ENCODE results near the gene APOBEC3B. TPM values are rescaled to one million over a fixed set of nuclear protein-coding genes. Genes with fewer than 3 reads are reported as not detected.
"Not testable (repeated sequence)": the region's sequence is repeated elsewhere in the genome, so short reads cannot be mapped to it uniquely, and the experiment has no call there.

APOBEC3B gene
- total RNA-seq, 1 donor from 2014 or later: not detected

DNA sequence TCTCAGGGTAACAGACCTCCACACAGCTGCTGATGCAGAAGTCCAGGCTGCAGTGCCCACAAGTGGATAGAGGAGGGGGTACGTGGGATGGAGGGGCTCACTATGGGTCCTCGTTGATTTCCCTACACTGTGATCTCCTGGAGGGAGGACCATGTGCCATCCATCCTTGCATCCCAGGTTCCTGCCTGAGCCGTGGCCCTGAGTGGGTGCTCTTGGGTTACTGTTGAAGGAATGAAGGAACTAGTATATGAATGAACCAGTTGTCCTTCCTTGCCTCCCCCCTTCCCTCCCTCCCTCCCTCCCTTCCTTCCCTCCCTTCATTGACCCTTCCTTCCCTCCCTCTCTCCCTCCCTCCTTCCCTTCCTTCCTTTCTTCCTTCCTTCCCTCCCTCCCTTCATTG lies 15.4 kb downstream of the APOBEC3B start:
- DNase-seq: no peak

DNA sequence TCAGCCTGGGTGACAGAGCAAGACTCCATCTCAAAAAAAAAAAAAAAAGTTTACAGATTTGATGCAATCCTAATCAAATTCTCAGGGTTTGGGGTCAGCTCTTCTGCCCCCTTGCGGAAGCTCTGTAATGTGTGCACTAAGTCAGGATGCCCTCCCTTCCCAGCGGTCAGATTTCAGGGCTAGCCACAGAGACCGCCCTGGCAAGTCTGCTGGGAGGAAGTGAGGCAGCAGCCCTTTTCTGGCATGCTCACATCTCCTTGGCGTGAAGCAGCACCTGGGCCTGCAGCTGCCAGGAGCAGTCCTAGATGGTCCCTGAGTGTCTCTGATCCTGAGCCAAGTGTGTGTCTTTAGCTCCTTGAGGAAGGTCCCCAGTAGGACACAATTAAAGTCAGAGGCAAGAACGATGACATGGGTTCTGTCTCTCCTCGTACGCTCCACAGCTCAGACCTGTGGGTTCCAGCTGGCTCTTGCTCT lies 21.1 kb downstream of the APOBEC3B start:
- DNase-seq: no peak

- DNase-seq: no peak
Measured at GRCh38 chr22:39007177-39007576, 25.0 kb downstream of the APOBEC3B start.

DNA sequence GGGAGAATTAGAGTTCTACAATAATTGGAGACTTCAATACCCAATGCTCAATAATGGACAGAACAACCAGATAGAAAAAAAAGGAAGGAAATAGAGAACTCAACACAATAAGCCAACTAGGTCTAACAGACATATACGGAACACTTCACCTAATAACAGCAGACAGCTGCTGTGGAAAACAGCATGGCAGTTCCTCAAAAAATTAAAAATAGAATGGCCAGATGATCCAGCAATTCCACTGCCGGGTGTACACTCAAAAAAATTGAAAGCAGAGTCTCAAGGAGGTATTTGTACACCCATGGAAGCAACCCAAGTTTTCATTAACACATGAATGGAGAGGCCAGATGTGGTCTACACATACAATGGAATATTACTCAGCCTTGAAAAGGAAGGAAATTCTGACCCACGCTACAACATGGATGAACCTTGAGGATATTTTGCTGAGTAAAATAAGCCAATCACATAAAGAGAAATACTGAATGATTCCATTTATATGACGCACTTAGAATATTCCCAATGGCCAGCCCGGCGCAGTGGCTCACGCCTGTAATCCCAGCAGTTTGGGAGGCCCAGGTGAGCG lies 26.2 kb downstream of the APOBEC3B start:
- not testable (repeated sequence) for DNase-seq

GRCh38 chr22:39010946-39011345 lies 28.8 kb downstream of the APOBEC3B start:
- DNase-seq: no peak

DNA sequence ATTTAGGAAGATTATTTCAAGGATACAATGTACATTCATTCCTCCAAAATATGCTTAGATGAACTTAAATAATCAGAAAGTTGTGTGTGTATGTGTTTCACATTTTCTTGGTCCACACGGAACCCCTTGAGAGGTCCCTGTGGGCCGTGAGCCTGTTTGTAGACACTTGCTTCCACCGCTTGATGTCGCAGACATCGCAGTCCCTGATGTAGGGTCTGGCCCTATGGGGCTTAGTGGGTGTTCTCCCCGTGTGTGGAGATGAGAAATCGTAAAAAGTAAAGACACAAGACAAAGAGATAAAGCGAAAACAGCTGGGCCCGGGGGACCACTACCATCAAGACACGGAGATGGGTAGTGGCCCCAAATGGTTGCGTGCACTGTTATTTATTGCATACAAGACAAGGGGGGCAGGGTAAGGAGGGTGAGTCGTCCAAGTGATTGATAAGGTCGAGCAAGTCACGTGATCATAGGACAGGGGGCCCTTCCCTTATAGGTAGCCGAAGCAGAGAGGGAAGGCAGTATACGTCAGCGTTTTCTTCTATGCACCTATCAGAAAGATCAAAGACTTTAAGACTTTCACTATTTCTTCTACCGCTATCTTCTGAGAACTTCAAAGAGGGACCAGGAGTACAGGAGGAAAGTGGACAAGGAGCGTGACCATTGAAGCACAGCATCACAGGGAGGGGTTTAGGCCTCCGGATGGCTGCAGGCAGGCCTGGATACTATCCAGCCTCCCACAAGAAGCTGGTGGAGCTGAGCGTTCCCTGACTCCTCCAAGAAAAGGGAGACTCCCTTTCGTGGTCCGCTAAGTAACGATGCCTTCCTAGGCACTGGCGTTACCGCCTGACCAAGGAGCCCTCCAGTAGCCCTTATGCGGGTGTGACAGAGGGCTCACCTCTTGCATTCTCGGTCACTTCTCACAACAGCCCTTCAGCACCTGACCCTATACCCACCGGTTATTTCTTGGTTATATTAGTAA lies 30.7 kb downstream of the APOBEC3B start:
- DNase-seq: no peak

DNA sequence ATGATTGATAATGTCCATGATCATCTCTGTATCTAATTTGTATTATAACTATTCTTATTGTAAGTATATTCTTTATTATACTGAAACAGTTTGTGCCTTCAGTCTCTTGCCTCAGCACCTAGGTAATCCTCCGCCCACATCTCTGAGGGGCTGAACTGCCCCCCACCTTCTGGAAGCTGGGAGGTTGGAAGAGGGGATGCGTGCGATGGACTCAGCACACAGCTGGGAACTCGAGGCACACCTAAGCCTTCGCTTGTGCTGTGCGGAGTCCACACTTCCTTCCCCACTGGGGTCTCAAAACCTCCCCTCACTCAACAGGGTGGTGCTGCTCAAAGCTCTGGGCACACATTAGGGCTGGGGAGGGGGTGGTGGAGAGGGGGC lies 31.4 kb downstream of the APOBEC3B start:
- not testable (repeated sequence) for DNase-seq

DNA sequence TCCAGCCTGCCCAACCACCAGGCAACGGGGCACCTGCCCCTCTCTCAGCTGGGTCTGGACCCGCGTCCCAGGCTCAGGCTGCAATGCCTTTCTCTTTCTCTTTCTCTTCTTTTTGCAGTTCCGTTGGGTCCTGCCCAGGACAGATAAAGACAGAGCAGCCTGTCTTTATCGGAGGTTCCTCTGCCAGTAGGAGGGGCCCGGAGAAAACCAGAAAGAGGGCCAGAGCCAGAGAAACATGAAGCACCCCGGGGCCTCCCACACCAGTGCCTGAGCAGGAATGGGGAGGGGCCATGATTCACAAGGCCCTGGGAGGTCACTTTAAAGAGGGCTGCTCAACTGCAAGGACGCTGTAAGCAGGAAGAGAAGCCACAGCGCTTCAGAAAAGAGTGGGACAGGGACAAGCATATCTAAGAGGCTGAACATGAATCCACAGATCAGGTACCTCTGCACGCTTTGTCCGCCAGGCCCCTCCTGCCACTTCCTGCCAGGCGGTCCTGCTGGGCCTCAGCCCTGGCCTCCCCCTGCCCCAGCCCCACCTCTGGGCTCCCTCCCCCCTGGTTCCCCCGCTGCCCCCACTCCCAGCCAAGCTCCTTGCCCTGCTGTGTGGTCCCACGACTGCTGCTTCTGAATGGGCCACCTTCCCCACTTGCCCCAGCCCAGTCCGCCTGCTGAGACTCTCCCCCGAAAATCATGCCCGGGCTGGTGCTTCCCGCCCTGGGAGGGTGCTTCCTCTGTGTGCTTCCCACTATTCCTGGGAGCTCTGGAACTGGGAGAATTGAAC lies 32.0 kb downstream of the APOBEC3B start, which contains the start of gene APOBEC3C:
APOBEC3C (plus strand) TSS at position 316 of the 781 bp plus-strand sequence; CDS start at position 422, 106 bp downstream.
- no peak for DNase-seq

- DNase-seq: not testable (repeated sequence)
Measured at GRCh38 chr22:39014723-39015121, 32.6 kb downstream of the APOBEC3B start.

GRCh38 chr22:39016592-39016991 lies 34.4 kb downstream of the APOBEC3B start:
- no peak for DNase-seq

- DNase-seq: no peak
Measured at GRCh38 chr22:39017596-39018365, 35.6 kb downstream of the APOBEC3B start.

DNA sequence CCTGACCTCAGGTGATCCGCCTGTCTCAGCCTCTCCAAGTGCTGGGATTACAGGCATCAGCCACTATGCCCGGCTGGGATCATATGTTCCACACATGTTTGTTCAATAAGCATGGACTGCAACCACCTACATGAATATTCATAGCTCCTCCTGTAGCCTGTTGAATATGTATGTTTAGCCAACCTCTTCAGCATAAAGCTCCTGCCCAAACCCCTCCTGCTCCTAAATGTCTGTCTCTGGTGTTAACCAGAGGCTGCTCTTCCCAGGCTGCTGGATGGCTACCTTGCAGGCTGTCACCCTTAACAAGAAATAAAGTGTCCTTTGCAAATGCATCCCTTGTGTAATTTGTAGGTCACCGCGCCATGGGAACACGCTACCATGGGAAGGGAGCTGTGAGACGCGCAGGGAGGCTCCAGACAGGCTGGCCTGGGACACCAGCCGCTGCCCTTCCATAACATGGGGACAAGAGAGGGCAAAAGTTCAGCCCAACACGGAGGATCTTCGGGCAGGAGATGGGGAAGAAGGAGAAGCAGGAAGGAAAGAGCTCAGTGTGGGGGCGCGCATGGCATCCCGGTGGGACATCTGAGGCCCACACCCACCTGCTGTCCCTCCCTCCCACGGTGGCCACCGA lies 38.0 kb downstream of the APOBEC3B start:
- DNase-seq: not testable (repeated sequence)

DNA sequence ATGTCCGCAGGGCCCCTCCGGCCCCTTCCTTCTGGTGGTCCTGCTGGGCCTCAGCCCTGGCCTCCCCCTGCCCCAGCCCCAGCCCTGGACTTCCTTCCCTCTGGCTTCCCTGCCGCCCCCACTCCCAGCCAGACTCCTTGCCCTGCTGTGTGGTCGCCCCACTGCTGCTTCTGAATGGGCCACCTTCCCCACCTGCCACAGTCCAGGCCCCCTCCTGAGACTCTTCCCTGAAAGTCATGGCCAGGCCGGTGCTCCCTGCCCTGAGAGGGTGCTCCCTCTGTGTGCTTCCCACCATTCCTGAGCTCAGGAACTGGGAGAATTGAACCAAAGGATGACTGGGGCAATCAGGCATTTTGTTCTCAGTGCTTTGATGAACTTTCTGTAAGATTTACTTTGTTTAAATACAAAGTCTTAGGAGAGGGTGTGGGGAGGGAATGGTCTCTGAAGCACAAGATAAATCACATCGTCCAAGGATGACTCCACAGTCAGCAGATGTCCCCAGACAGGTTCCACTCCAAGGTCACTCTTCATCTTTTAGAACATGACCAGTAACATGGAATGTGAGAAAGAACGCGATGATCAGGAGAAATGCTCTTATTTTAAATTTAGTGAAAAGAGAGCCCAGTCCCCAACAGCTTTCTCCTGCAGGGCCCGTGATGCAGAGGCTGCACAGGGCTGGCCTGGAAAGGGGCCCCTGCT lies 39.6 kb downstream of the APOBEC3B start:
- no peak for DNase-seq

DNA sequence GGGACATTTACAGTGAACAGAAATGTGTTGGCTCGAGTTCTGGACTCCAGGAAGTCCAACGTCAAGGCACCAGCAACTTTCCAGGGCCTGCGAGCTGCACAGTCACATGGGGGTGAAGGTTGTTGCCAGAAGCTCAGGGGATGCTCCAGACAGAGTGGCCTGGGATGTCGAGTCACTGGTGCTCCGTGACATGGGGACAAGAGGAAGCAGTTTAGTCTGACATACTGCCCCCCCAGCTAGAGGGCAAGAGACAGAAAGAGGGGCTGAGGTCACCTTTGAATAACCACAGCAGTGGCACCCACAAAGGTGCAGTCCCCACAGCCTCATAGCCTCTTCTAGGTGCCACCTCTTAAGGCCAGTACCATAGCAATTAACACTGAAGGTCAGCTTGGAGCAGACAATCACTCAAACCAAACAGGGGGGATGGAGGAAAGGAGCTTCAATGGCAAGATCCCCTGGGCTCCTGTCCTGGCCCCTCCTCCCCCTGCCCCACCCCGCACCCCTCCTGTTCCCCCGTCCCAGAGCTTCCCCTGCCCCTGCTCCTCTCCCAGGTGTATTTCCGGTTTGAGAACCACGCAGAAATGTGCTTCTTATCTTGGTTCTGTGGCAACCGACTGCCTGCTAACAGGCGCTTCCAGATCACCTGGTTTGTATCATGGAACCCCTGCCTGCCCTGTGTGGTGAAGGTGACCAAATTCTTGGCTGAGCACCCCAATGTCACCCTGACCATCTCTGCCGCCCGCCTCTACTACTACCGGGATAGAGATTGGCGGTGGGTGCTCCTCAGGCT lies 42.6 kb downstream of the APOBEC3B start:
- no peak for DNase-seq

DNA sequence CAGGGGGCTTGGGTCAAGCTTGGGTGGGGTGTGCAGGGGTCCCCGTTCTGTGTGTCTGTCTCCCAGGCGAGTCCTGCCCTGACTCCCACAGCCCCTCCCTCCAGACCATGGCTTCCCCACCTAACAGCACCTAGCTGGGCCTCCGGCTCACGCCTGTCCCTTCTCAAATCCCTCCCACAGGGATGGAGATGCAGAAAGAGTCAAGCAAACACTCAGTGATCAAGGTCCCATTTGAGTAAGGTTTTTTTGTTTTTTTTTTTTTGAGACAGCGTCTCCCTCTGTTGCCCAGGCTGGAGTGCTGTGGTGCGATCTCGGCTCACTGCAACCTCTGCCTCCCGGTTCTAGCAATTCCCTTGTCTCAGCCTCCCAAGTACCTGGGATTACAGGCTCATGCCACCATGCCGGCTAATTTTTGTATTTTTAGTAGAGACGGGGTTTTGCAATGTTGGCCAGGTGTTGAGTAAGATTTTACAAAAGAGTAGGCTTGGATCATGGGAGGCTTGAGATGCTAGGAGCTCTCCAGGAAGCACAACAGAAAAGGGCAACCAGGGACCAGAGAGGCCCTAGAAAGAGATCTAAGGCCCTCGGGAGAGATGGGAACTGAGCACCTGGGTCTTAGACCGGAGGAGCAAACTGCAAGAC lies 44.5 kb downstream of the APOBEC3B start:
- DNase-seq: no peak

DNA sequence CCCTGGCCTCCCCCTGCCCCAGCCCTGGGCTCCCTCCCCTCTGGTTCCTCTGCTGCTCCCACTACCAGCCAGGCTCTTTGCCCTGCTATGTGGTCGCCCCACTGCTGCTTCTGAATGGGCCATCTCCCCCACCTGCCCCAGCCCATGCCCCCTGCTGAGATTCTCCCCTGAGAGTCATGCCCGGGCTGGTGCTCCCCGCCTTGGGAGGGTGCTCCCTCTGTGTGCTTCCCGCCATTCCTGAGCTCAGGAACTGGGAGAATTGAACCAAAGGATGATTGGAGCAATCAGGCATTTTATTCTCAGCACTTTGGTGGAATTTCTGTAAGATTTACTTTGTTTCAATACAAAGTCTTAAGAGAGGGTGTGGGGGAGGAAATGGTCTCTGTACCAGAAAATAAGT lies 45.6 kb downstream of the APOBEC3B start:
- no peak for DNase-seq

- no peak for DNase-seq
Measured at GRCh38 chr22:39028281-39028680, 46.1 kb downstream of the APOBEC3B start.

DNA sequence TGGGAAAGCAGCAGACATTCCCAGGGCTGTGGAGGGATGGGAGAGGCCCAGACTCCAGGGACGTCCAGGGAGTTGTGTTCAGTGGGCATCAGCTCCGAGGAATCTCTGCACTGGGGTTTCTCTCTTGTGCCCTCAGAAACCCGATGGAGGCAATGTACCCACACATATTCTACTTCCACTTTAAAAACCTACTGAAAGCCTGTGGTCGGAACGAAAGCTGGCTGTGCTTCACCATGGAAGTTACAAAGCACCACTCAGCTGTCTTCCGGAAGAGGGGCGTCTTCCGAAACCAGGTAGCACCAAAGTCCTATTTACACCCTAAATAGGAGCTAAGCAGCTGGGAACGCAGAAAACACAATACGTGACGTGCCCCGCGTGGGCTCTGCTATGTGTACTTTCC lies 47.1 kb downstream of the APOBEC3B start:
- DNase-seq: no peak

GRCh38 chr22:39030705-39031104 lies 48.6 kb downstream of the APOBEC3B start:
- DNase-seq: no peak

Data from occipital lobe (tissue), 2 donors.